Hematopoietic multipotent progenitor cell treated with erythropoietin and hydrocortisone succinate and interleukin-3 and kit ligand, for 15 days (in vitro differentiated cells): ENCODE results near the gene OTX2.

Experiments used
- DNase-seq: peaks from one replicate; pipeline ENCODE4 v3.0.0-alpha.2; 2015; ENCODE audit warnings: low spot score

The OTX2 gene

GRCh38 chr14:56812364-56813141 lies 2.3 kb upstream of the OTX2 start:
- no peak for DNase-seq

GRCh38 chr14:56811593-56812363 lies 1.5 kb upstream of the OTX2 start:
- DNase-seq, result no peak

DNA sequence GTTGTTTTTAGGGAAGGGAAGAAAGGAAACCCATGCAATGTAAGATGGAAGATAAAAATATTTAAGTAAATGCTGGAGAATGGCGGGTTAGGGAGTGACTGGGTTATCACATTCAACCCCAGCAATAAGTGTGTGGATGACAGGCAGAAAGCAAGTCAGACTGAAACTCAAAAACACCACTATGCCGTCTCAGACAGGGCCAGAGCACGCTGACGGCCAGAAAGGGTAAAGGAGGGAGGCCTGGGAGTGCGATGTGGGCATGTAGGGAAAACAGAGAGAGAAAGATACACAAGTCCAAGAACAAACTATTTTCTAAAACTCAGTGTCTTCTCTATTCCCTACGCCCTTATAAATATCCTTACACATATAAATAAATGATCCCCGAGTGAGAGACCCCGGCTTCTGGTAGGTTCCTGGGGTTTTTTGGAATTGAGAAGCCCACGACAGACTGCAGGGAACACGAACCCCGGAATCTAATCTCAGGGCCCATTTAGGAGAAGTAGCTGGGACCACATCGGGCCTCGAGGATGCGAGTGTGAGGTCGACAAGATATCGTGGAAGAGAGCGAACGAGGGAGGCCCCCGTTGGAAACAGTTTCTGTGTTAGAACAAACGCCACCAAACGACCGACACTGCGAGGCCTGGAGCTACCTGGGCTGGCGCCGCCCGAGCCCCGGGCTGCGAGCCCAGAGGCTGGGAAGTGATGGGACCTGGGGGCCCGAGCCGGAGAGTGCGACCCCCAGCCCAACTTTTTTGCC lies 735 bp upstream of the OTX2 start:
- DNase-seq, result no peak

DNA sequence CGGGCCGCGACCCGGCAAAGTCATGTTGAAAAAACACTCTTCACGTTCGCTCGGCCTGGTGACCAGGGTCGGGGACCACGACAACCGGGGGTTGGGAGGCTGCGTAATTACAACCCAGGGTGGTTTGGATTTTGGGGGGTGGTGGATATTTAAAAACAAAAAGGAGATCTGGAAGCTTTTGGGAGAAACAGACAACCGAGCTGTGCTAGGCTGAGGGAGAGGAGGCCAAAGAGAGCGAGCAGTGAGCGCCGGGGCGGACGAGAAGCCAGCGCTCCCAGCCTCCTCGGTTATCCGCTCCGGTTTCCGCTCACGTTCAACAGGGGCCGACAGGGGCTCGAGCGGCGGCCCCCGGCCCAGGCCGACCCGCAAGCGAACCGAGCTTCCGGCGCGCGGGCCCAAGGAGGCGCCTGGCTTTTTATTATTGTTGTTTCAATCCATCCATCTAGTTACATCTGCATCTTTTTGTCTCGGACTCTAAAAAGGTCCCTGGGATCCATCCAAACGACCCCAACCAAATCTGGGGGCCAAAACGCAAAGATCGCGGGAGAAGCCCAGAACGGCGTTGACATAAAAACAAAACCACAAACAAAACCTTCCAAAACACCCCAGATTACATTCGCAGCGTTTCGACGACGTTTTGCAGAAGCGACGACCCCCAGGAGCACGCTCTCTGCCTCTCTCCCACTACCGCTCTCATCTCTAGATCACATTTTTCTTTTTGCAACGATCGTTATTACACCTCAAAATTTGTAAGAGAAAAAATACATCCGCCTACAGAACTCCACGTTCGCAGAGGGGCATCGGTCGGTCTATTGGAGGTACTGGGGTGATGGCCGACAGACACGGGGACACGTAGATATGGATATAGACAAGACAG lies 771 bp downstream of the OTX2 start:
- no peak for DNase-seq

DNA sequence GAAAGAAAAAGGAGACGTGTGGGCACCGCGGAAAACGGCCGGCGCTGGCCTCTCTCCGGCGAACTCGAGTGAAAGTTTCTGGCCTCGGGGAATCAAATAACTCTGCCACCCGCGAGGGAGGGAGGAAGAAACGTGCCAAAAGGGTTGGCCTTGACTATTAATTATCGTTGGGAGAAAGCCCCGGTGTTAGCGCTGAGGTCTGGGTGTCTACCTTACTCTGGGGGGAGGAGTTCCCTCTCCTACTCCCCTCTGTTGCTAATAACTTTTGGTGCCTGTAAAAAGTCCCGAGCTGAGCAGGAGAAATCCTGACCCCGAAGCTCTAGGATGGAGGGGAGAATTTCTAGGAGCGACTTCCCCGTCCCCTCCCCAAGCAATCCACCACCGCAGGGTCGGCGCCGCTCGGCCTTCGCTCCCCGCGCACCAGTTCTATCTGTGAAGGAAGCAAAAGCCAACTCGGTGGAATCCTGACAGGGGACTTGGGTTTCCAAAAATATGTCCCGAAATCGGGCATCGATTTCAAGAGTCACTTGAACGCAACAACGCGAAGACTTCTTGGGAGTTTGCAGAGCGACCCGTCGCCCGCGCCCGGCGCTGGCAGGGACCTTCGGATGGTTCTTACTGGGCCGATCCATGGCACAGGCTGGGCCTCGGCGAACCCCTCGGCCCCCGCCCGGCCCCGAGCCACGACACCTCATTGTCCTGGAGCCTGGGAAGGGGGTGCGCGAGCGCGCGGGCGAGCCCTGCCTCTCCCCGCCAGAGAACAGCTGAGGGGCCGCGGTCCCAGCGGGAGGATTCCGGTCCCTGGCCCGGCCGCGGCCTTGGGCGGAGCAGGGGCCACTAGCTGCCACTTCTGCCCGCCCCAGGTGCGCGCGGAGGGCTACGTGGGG lies 1.7 kb downstream of the OTX2 start:
- no peak for DNase-seq

GRCh38 chr14:56808110-56808382 lies 2.2 kb downstream of the OTX2 start:
- no peak for DNase-seq

DNA sequence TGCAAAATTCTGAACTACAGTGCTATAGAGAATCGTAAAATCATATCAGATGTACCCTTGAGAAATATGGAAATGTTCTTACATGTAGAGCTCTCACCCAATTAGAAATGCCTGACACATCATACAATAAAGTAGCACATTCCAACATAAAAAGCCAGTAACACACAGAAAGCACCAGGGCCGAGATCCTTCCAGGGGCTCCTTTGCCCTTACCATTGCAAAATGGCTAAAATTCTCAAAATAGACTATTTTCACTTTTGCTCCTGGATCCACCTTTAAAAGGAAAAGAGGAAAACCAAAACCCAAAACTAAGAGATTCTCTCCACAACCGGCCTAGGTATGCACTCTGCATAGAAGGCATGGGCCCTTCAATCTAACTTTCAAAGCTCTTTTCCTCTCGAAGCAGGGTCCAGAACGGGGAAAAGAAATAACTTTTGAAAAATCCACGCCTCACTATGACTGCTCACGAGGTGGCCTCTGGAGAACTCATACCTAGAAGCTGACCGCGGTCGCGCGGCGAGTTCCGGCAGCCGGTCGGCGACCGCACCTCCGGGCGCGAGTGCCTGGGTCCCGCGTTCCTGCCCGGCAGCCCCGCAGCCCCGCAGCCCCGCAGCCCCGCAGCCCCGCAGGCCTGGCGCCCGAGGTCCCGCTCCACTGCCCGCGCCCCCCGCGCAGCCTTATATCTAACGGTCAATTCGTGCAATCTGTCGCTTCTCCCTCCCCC lies 2.7 kb downstream of the OTX2 start:
- no peak for DNase-seq

- DNase-seq, result no peak
Observed at GRCh38 chr14:56806760-56807159, 3.5 kb downstream of the OTX2 start.

GRCh38 chr14:56805992-56806727 lies 4.1 kb downstream of the OTX2 start:
- DNase-seq, result no peak

DNA sequence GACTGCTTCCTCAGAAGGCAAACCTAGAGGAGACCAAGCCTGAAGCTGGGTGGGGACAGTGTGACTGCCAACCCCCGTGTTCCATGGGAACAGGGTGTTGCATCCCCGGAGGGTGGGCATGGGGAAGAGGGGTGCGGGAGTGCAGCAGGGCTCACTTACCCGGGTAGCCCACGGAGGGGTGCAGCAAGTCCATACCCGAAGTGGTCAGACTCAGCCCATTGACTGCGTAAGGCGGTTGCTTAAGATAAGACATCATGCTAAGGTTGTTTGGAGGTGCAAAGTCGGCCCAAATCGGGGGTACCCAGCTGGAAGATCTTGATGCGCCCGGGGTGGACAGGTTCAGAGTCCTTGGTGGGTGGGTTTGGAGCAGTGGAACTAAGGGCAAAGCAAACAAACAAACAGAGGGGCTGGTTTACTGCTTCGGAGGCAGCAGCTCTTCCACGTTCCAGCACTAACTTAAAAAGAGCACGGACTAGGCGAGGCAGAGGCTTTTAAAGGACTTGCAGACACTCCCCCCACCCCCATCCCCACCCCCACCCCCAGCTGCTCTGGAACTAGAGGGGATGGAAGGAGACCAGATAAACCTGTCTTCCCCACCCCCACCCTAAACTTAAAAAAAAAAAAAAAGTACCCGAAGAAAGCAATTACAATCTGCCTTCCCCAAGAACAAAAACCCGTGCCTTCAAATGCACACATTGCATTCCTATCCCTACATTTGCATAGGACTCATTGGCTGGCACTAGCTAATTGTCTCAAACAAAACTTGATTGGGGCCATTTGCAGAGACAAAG lies 4.9 kb downstream of the OTX2 start:
- DNase-seq, result no peak

GRCh38 chr14:56803816-56804535 lies 6.3 kb downstream of the OTX2 start:
- no peak for DNase-seq

- DNase-seq, result no peak
Observed at GRCh38 chr14:56801920-56802319, 8.4 kb downstream of the OTX2 start.

- no peak for DNase-seq
Observed at GRCh38 chr14:56799343-56799645, 11.0 kb downstream of the OTX2 start.

- DNase-seq, result no peak
Observed at GRCh38 chr14:56798447-56799342, 11.6 kb downstream of the OTX2 start.

DNA sequence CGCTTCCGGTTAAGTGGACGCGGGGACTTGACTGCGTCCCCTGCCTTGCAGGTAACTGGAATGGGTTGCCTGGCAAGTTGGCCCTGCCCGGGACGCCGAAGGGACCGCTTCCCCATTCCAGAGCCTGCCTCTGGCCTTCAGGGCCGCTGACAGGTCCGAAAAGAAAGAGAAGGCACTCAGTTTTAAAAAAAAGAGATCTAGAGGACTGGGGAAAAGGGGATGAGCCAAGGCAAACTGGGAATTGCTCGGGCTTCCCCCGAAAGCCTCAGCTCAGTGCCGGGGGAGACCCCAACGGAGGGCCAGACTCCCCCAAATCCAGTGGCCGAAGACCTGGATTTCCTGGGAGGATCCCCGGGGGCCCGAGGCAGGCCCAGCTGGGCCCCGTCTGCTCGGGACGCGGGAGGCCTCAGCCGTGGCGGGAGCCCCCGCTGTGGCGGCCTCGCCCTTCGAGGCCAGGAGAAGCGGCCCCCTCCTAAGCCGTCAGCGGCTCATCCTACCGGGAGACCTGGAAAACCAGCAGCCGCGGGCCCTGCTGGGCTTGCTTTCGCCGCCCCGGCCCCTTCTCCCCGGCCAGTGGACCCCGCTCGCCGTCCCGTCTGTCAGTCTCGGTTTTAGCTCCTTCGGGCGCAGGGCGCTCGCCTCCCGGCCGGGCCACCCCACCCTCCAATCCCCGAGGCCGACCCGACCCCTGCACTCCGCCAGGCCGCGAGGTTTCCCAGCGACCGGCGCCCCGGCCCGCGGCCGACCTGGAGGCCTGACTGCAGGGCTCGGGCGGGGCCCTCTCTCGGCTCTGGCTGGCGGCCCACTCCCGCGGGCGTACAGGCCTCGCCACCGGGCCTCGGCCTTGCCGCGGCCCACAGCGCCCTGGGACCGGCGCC lies 12.5 kb downstream of the OTX2 start:
- no peak for DNase-seq

- no peak for DNase-seq
Observed at GRCh38 chr14:56797003-56797568, 13.2 kb downstream of the OTX2 start.
